ENCODE data around the gene DPYD.

Gene DPYD

DNA sequence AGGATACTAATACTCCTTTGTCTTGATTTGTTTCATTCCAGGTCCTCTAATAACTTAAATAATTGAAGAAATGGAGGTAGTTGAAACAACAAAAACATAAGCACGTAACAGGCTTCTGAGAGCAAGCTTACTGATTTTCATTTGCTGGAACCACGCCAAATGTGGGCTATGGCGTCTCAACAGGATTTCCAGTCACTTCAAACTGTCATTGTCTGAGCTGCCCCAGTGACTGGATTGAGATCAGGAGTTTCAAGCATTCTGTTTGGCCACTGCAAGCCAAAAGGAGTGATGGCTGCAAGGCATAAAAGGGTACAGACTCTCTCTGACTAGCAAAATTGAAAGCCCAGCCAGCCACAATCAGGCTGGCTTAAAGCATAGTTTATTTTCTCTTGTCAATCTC, 289.9 kb downstream of the DPYD start:
- DNase-seq (ENCODE audit: insufficient read length, low spot score) (no peak), FAIRE-seq (no peak)

GRCh38 chr1:97630281-97630680, 290.6 kb downstream of the DPYD start:
- DNase-seq (ENCODE audit: insufficient read length, low spot score) (no peak), FAIRE-seq (no peak)

GRCh38 chr1:97623220-97623619, 297.6 kb downstream of the DPYD start:
- DNase-seq (ENCODE audit: insufficient read length, low spot score) (no peak), FAIRE-seq (no peak)

DNA sequence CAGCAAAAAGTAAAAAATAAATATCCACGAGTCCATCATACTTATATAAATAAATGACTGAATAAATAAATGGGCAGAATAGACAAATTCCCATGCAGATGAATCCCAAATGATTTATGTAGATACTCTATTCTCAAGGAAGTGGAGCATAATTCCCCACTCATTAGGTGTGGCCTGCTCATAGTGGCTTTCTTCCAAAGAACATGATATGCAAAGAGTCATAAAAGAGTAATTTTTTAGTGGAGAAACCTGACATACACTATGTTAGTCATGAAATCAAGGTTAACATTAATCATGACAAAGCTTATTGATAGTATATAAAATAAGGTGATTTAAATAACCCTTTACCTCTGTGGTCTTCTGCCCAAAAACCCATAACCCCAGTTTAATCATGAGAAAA, 298.9 kb downstream of the DPYD start:
- FAIRE-seq (no peak), DNase-seq (ENCODE audit: insufficient read length, low spot score) (no peak)

DNA sequence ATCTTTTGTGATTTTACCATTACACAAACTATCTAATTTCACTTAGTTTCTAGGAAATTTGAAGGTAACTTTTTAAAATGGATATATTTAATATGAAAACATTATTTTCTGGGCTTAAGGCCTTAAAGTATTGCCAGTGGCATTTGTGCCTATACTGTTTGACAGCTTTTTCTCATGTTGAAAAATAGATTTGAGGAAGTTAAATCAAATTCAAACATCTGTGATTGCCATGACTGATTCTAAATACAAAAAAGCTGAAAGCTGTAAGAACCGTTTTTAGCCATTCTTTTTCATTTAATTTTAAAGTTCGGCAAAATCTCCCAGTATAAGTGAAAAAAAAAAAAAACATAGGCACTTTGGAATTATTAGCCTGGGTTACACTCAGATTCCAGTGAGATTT, 301.1 kb downstream of the DPYD start:
- FAIRE-seq, result no peak
- no peak for DNase-seq (ENCODE audit: insufficient read length, low spot score)

GRCh38 chr1:97610748-97611147, 310.1 kb downstream of the DPYD start:
- FAIRE-seq, result no peak

GRCh38 chr1:97610102-97610501, 310.7 kb downstream of the DPYD start:
- DNase-seq (ENCODE audit: insufficient read length, low spot score) (no peak), FAIRE-seq (no peak)

More at GRCh38 chr1:97610748-97611147, 310.1 kb downstream of the DPYD start:
- no peak for DNase-seq (ENCODE audit: insufficient read length, low spot score)

DNA sequence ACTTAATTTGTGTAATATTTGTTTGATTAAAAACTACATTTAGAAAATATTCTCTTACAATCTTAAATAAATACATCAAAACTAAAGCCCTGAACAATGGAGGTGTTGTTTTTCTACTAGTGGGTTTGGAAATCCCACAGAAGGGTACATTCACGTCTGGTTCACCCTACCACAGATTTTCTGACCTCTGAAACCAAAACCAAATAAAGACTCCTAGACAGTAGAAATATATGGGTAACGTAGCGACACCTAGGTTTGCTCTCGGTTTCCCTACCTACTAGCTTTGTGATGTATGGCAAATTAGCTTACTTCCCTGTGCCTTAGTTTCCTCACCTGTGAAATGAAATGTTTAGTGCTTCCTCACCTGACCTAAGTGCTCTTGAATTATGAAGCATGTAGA, 312.6 kb downstream of the DPYD start:
- FAIRE-seq, result no peak
- DNase-seq (ENCODE audit: insufficient read length, low spot score), result no peak

DNA sequence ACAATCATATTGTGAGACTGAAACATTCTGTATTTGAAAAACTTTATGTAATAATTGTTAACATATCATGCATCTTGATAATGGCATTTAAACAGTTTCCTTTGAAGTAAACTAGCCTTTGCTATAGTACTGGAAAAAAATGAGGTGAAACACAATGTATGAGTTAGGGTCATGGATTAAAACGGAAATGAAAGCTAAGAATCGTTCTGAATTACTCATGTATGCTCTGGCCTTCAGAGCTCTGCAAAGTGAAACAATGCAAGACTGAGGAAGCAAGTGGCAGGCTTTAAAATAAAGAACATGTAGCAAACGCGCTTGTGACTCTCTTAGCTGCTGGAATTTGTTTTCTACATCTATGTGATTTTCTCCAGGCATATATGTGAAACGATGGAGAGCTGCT, 317.1 kb downstream of the DPYD start:
- no peak for FAIRE-seq
- DNase-seq (ENCODE audit: insufficient read length, low spot score), result no peak

GRCh38 chr1:97603218-97603617, 317.6 kb downstream of the DPYD start:
- DNase-seq (ENCODE audit: insufficient read length, low spot score) (no peak), FAIRE-seq (no peak)

GRCh38 chr1:97599447-97599846, 321.4 kb downstream of the DPYD start:
- no peak for DNase-seq (ENCODE audit: insufficient read length, low spot score)
- FAIRE-seq, result no peak

GRCh38 chr1:97593192-97593591, 327.6 kb downstream of the DPYD start:
- no peak for FAIRE-seq
- no peak for DNase-seq (ENCODE audit: insufficient read length, low spot score)

GRCh38 chr1:97588772-97589171, 332.1 kb downstream of the DPYD start:
- no peak for DNase-seq (ENCODE audit: insufficient read length, low spot score)
- no peak for FAIRE-seq

- DNase-seq (ENCODE audit: insufficient read length, low spot score), result no peak
- no peak for FAIRE-seq
These were observed 339.2 kb downstream of the DPYD start for GRCh38 chr1:97581614-97582051.

GRCh38 chr1:97577613-97578012, 343.2 kb downstream of the DPYD start:
- DNase-seq (ENCODE audit: insufficient read length, low spot score) (no peak), FAIRE-seq (no peak)

DNA sequence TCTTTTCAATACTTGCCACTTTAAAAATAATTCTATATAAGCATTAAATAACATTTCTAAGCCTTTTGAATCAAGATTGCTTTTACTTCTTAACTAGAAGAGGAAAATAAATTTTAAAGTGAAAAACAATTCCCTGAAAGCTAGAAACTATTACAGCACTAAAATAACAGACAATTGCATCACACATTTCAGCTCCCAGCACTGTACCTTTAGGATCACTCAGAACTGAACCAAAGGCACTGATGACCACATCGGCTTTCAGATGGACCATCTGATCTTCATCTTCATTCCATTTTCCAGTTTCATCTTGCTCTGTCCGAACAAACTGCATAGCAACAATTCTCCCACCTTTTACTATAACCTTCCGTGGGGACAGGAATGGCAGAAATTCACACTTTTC, 347.3 kb downstream of the DPYD start:
- DNase-seq (ENCODE audit: insufficient read length, low spot score), result no peak
- no peak for FAIRE-seq

DNA sequence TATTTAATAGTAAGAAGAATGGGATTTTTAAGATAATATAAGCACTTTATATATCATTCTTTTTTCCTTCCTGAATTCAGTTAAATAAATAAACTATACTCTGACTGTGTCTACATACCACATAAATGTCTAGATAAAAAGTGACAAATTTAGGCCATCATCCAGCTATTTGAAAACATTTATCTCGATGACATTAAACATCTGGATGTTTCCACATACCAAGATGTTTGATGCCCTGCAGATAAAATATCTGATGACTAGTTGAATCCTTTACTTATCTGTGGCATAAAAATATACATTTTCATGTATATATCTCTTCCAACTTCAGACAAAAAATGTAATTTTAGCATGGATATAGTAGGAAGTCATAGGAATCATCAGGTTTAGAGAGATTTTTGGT, 348.3 kb downstream of the DPYD start:
- FAIRE-seq, result no peak
- DNase-seq (ENCODE audit: insufficient read length, low spot score), result no peak

- DNase-seq (ENCODE audit: insufficient read length, low spot score) (no peak), FAIRE-seq (no peak)
These were observed 349.1 kb downstream of the DPYD start for GRCh38 chr1:97571760-97572159.

- FAIRE-seq, result no peak
These were observed 350.1 kb downstream of the DPYD start for GRCh38 chr1:97570691-97571090.

GRCh38 chr1:97567000-97567749, 353.7 kb downstream of the DPYD start:
- DNase-seq (ENCODE audit: insufficient read length, low spot score), result no peak
- no peak for FAIRE-seq

More at GRCh38 chr1:97570691-97571090, 350.1 kb downstream of the DPYD start:
- DNase-seq (ENCODE audit: insufficient read length, low spot score), result no peak

GRCh38 chr1:97565886-97566285, 354.9 kb downstream of the DPYD start:
- FAIRE-seq, result no peak
- no peak for DNase-seq (ENCODE audit: insufficient read length, low spot score)

DNA sequence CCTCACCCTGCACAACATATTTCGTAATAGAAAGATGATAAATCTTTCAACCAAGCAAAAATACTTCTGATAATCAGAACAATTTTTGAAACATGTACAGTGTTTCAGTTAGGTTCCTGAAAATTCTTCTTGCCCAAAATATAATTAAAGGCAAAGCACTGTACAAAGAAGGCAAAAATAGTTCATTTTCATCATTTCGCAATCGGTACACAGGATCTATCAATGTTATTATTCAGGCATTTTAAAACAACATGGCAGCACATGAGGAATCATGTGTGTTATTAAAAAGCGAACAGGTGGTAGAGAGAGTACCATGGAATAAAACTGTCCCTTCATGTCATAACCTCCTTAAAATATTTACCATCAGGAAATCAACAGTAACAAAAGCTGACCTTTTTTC, 356.9 kb downstream of the DPYD start:
- no peak for FAIRE-seq
- DNase-seq (ENCODE audit: insufficient read length, low spot score), result no peak

DNA sequence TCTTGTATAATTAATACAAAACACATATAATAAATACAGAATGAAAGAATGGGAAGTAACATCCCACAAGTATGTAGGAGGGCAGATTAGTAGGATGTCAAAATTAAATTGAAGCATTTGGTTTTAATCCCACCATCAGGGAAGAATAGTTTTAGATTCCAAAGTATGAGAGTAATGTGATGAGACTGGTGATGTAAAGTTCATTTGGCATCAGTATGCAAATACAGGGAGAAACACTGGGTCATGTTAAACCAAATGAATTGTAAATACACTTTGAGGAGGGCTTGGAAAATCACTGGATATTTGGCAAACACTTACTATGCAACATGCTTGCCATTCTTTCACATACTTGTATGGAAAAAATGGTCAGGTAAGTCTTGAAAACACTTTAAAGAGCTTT, 358.8 kb downstream of the DPYD start:
- DNase-seq (ENCODE audit: insufficient read length, low spot score), result no peak
- FAIRE-seq, result no peak

All from HTR-8/SVneo (cell line).